HepG2 (cell line): ENCODE data around the gene SPECC1L. TPM values are rescaled to one million over a fixed set of nuclear protein-coding genes. Genes with fewer than 3 reads are reported as not detected.

ENCODE experiments used
- ATAC-seq: fragments of 200-7000 bp; cut with Tn5 transposase; 3 replicates; pipeline ENCODE4 v1.9.1; 2020; ENCODE audit warnings: mild to moderate bottlenecking, moderate library complexity
- BruUV-seq: library from RNA; stranded (reverse); fragments of 400-500 nt; replicated peaks from 2 replicates; lab custom pipeline; 2021; lab: Mats Ljungman, UMichigan
- CTCF ChIA-PET: fragments of 300-600 bp; formaldehyde crosslinking; extraction: SDS; loops from one replicate; lab custom pipeline; 2021; ENCODE audit warnings: low total read pairs, inconsistent platforms, low intra/inter-chr PET ratio; lab: Yijun Ruan, JAX
- POLR2A ChIA-PET: fragments of 350-600 bp; sonication (Branson Sonifier 250); formaldehyde crosslinking; loops from one replicate; lab custom pipeline; 2020; ENCODE audit warnings: antibody characterized with exemption, inconsistent platforms; lab: Yijun Ruan, JAX
- DNase-seq: peaks from one replicate; pipeline ENCODE4 v3.0.0-alpha.2; 2015; ENCODE audit warnings: low spot score
- FAIRE-seq: peaks from 3 replicates; lab custom pipeline; 2011; peaks lifted over from hg19 to GRCh38; lab: Jason Lieb, UNC
- H2AFZ ChIP-seq: one replicate; pipeline ENCODE4 v1.6.1; 2011; ENCODE audit warnings: low read length, inconsistent platforms
- H3K27ac ChIP-seq: fragments of 300-600 bp; 3 replicates; pipeline ENCODE4 v1.8.0; 2011; ENCODE audit warnings: mixed run types, mild to moderate bottlenecking, mixed read lengths, low read length, inconsistent platforms; ENCODE audit not compliant: insufficient read depth; ENCODE audit errors: extremely low read length
- H3K27me3 ChIP-seq, 2 experiments: fragments of 200-600 bp in 1 of 2; 2 replicates in 1 of 2; 3 replicates in 1 of 2; pipeline versions ENCODE4 v1.6.0 to v1.8.0; 2011; ENCODE audit warnings: low read length in 2 of 2, mild to moderate bottlenecking in 2 of 2, moderate library complexity in 2 of 2, inconsistent platforms in 1 of 2; ENCODE audit not compliant: insufficient read depth in 2 of 2, control insufficient read depth in 1 of 2
- H3K36me3 ChIP-seq, 2 experiments: fragments of 200-600 bp in 1 of 2; replicated peaks in 1 of 2; 2 replicates in 1 of 2; 3 replicates in 1 of 2; pipeline versions ENCODE4 v1.5.1 to v1.8.0; 2011; ENCODE audit warnings: low read length in 2 of 2, inconsistent platforms in 1 of 2; ENCODE audit not compliant: insufficient read depth in 2 of 2, control insufficient read depth in 1 of 2
- H3K4me1 ChIP-seq: 2 replicates; pipeline ENCODE4 v1.5.1; 2012; ENCODE audit warnings: low read length, inconsistent platforms; ENCODE audit not compliant: insufficient read depth
- H3K4me2 ChIP-seq: 2 replicates; pipeline ENCODE4 v1.6.0; 2011; ENCODE audit warnings: low read depth, low read length, inconsistent platforms
- H3K4me3 ChIP-seq, 3 experiments: fragments of 200-600 bp in 1 of 3; sonication (generic), shearing (Covaris generic) in 1 of 3; replicated peaks in 1 of 3; 2 replicates each; pipeline ENCODE4 v1.5.1; 2011 to 2016; ENCODE audit warnings: low read length in 3 of 3, inconsistent platforms in 2 of 3, low read depth in 2 of 3, mild to moderate bottlenecking in 2 of 3, control low read depth in 1 of 3, mixed read lengths in 1 of 3; ENCODE audit not compliant: insufficient read depth in 1 of 3
- H3K79me2 ChIP-seq: one replicate; pipeline ENCODE4 v1.6.1; 2011; ENCODE audit warnings: low read length, inconsistent platforms; ENCODE audit not compliant: insufficient read depth
- H3K9ac ChIP-seq: 2 replicates; pipeline ENCODE4 v1.6.0; 2011; ENCODE audit warnings: mild to moderate bottlenecking, low read depth, low read length, inconsistent platforms; ENCODE audit not compliant: insufficient read depth
- H3K9me3 ChIP-seq: 2 replicates; pipeline ENCODE4 v1.5.1; 2012; ENCODE audit warnings: mild to moderate bottlenecking, low read length
- H4K20me1 ChIP-seq: 2 replicates; pipeline ENCODE4 v1.6.0; 2011; ENCODE audit warnings: inconsistent platforms, mild to moderate bottlenecking, low read length, moderate library complexity; ENCODE audit not compliant: insufficient read depth
- CBFB ChIP-seq: sonication (generic); formaldehyde crosslinking; IDR thresholded peaks from 2 replicates; pipeline ENCODE4 v1.4.0; 2020; ENCODE audit warnings: missing genetic modification reagents
- FOXK1 ChIP-seq: sonication (generic); formaldehyde crosslinking; IDR thresholded peaks from 2 replicates; pipeline ENCODE4 v1.4.0; 2020; ENCODE audit warnings: low read depth, missing genetic modification reagents, borderline replicate concordance
- HIVEP1 ChIP-seq: sonication (generic); formaldehyde crosslinking; IDR thresholded peaks from 2 replicates; pipeline ENCODE4 v1.4.0; 2020; ENCODE audit warnings: mild to moderate bottlenecking, missing genetic modification reagents
- JDP2 ChIP-seq: sonication (generic); formaldehyde crosslinking; IDR thresholded peaks from 2 replicates; pipeline ENCODE4 v1.8.1; 2022; ENCODE audit warnings: missing genetic modification reagents, borderline replicate concordance
- KDM3A ChIP-seq: IDR thresholded peaks from 2 replicates; pipeline ENCODE4 v1.6.1; 2018; ENCODE audit warnings: low read depth, missing compliant biosample characterization
- KMT2B ChIP-seq: IDR thresholded peaks from 2 replicates; pipeline ENCODE4 v1.6.1; 2016; ENCODE audit warnings: missing genetic modification reagents, missing compliant biosample characterization
- NCOA1 ChIP-seq: sonication (generic); formaldehyde crosslinking; IDR thresholded peaks from 2 replicates; pipeline ENCODE4 v1.9.0; 2021; ENCODE audit warnings: missing genetic modification reagents
- NFKB2 ChIP-seq: sonication (generic); formaldehyde crosslinking; IDR thresholded peaks from 2 replicates; pipeline ENCODE4 v1.4.0; 2020; ENCODE audit warnings: missing genetic modification reagents, borderline replicate concordance
- NR2F6 ChIP-seq, 2 experiments: IDR thresholded peaks; 2 replicates each; pipeline ENCODE4 v1.6.1; 2016; ENCODE audit warnings: antibody characterized with exemption in 1 of 2, mild to moderate bottlenecking in 1 of 2
- PCBP2 ChIP-seq: fragments of 200-400 bp; formaldehyde crosslinking; optimal IDR thresholded peaks from 2 replicates; pipeline ENCODE3; 2018; ENCODE audit warnings: low read length, low read depth; ENCODE audit not compliant: poor library complexity, severe bottlenecking
- SAFB2 ChIP-seq: sonication (generic); formaldehyde crosslinking; IDR thresholded peaks from 2 replicates; pipeline ENCODE4 v1.5.1; 2020; ENCODE audit warnings: missing genetic modification reagents, low read depth, mild to moderate bottlenecking, borderline replicate concordance
- SIN3A ChIP-seq: IDR thresholded peaks from 2 replicates; pipeline ENCODE4 v1.6.1; 2011; ENCODE audit warnings: low read depth, mild to moderate bottlenecking, control low read depth, low read length, borderline replicate concordance
- SIN3B ChIP-seq: fragments of 150-350 bp; IDR thresholded peaks from 2 replicates; pipeline ENCODE4 v1.6.1; 2014; ENCODE audit warnings: low read length
- SIX4 ChIP-seq: sonication (generic); formaldehyde crosslinking; IDR thresholded peaks from 2 replicates; pipeline ENCODE4 v1.4.0; 2020; ENCODE audit warnings: missing genetic modification reagents
- TARDBP ChIP-seq: sonication (generic); formaldehyde crosslinking; IDR thresholded peaks from 2 replicates; pipeline ENCODE4 v1.8.0; 2022; ENCODE audit warnings: mild to moderate bottlenecking, missing genetic modification reagents
- ZBTB7A ChIP-seq: sonication (generic); formaldehyde crosslinking; IDR thresholded peaks from 2 replicates; pipeline ENCODE4 v1.8.0; 2022; ENCODE audit warnings: mild to moderate bottlenecking, missing genetic modification reagents
- ZKSCAN5 ChIP-seq: sonication (generic); formaldehyde crosslinking; IDR thresholded peaks from 2 replicates; pipeline ENCODE4 v1.5.1; 2020; ENCODE audit warnings: mild to moderate bottlenecking, missing genetic modification reagents
- ZMYM4 ChIP-seq: sonication (generic); formaldehyde crosslinking; IDR thresholded peaks from 2 replicates; pipeline ENCODE4 v1.8.1; 2023; ENCODE audit warnings: mild to moderate bottlenecking, missing genetic modification reagents
- ZNF354B ChIP-seq: sonication (generic); formaldehyde crosslinking; IDR thresholded peaks from 2 replicates; pipeline ENCODE4 v1.8.0; 2022; ENCODE audit warnings: mild to moderate bottlenecking, missing genetic modification reagents
- ZNF773 ChIP-seq: sonication (generic); formaldehyde crosslinking; IDR thresholded peaks from 2 replicates; pipeline ENCODE4 v1.4.0; 2020; ENCODE audit warnings: missing genetic modification reagents, borderline replicate concordance
- ZSCAN25 ChIP-seq: sonication (generic); formaldehyde crosslinking; IDR thresholded peaks from 2 replicates; pipeline ENCODE4 v1.8.0; 2022; ENCODE audit warnings: mild to moderate bottlenecking, missing genetic modification reagents
- WGBS: methylation state at CpG from one replicate; pipeline ENCODE4 v1.1.6; 2017; ENCODE audit warnings: low lambda C conversion rate; 5-methylcytosine and 5-hydroxymethylcytosine counted together
- in situ Hi-C: cut with HindIII; loops from 2 replicates; pipeline ENCODE4 v1.10.0; 2017; ENCODE audit warnings: low pct_unique_long_range_greater_than_20kb; ENCODE audit not compliant: extremely low pct_ligation_motif_present
- intact Hi-C: fragments of 100-400 bp; cut with micrococcal nuclease; formaldehyde crosslinking; loops from one replicate; pipeline ENCODE4 v1.10.0; 2022; ENCODE audit not compliant: unreplicated experiment
- polyA plus RNA-seq, 8 experiments: library from polyadenylated mRNA; depleted of rRNA in 3 of 8; stranded (reverse) in 7 of 8; unstranded in 1 of 8; fragments of >200 nt; fragmentation: Illumina TruSeq in 4 of 8; extraction: Trizol in 4 of 8; gene quantifications; 2 replicates each; pipeline versions ENCODE4 v1.2.1 to v1.2.3, GENCODE V29; 2011 to 2016; ENCODE audit warnings: low read depth in 4 of 8, missing spikeins in 1 of 8, mixed read lengths in 1 of 8; ENCODE audit not compliant: insufficient read depth in 1 of 8
- total RNA-seq, 5 experiments: library from RNA; depleted of rRNA; stranded (reverse); fragments of >200 nt; fragmentation: Illumina TruSeq; extraction: Trizol; gene quantifications; 2 replicates each; pipeline ENCODE4 v1.2.3, GENCODE V29; 2016; ENCODE audit warnings: low read depth in 1 of 5
- TF ChIP-seq, protein P1 (sequence below): IDR thresholded peaks from 2 replicates; pipeline ENCODE4 v1.6.1; 2016; ENCODE audit warnings: mild to moderate bottlenecking, missing biosample characterization, missing genetic modification reagents
- TF ChIP-seq, protein P2 (sequence below): sonication (generic); formaldehyde crosslinking; IDR thresholded peaks from 2 replicates; pipeline ENCODE4 v1.5.1; 2020; ENCODE audit warnings: mild to moderate bottlenecking, moderate library complexity, missing genetic modification reagents

SPECC1L gene
- total and polyA plus RNA-seq, 2 of the 13 experiments (the other 11 are each of a cell fraction or from before 2014, with no cell fraction given), result 14.1 to 30.3 TPM

DNA sequence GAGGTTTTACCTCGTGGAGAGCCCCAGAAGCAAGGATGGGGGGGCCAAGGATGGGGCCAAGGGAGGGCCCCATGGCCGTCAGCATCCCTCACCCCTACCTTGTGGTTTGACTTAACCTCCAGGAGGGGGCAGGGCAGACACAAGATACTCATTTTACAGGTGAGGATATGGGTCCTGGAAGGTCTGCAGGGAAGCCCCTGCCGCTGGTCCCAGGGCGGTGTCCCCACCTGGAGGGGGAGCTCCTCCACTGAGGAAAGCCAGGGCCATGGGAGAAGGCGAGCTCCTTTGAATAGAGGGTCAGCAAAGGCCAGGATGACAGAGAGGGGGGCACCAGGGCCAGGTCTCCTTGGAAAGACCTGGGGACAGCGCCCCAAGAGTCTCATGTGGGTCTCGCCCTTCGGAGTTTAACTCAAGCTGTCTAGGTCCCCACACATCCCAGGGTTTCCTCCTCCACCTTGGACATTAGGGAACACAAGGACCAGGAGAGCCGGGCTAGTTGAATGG, 150.8 kb downstream of the SPECC1L start:
- peaks cover 0 to 4% of the 10 kb centered on the region in 2 experiments; a peak in 2 of 5 replicates for H3K27me3 ChIP-seq
- WGBS, result 36% methylated on average over 9 of the region's 9 CpGs
- H3K9me3 ChIP-seq, result no peaks in the 10 kb centered on the region
- no peak overlapping the region for H3K27ac ChIP-seq
- H3K4me3 ChIP-seq, result peak overlapping the region in 1 of 3 experiments; percentile 61; a peak in 1 of 6 replicates
- FAIRE-seq, result peak; percentile 28
- peak; percentile 42 for ATAC-seq
- peaks cover 42% of the 10 kb centered on the region for H3K4me1 ChIP-seq
- in situ Hi-C loops, result loop anchor here (5.0 kb wide), 1 partner anchor 101 kb away; no protein-coding TSS in a partner anchor
- no peak overlapping the region for H2AFZ ChIP-seq
- peak; percentile 73 for DNase-seq
- no peaks in the 10 kb centered on the region for H3K79me2 ChIP-seq
- intact Hi-C loops, result loop anchor here (1.0 to 5.0 kb wide), 2 partner anchors 81 to 104 kb away; no protein-coding TSS in a partner anchor
- CTCF ChIA-PET, result interaction anchor here (1.6 to 5.7 kb wide), 2 partner anchors 100 to 104 kb away, joined by 7 to 59 read pairs; no protein-coding TSS in a partner anchor
- H3K9ac ChIP-seq, result no peak overlapping the region
- BruUV-seq, result no TSS peak
- no peaks in the 10 kb centered on the region for H4K20me1 ChIP-seq
- H3K36me3 ChIP-seq, result peaks cover 0 to 1% of the 10 kb centered on the region in 2 experiments; a peak in 2 of 5 replicates
- POLR2A ChIA-PET, result interaction anchor here (0.7 to 4.2 kb wide), 5 partner anchors 76 to 101 kb away, joined by 3 to 24 read pairs (median 3); no protein-coding TSS in a partner anchor
- H3K4me2 ChIP-seq, result peak overlapping the region; percentile 71
- TF ChIP-seq JDP2 (CRISPR knock-in tag) (no peak), ZNF773 (CRISPR knock-in tag) (no peak), HIVEP1 (CRISPR knock-in tag) (0 out of 2 replicates have a peak, but pooled peaks have one; percentile 1), ZNF354B (CRISPR knock-in tag) (no peak), NCOA1 (0 out of 2 replicates have a peak, but pooled peaks have one; percentile 55), KMT2B (CRISPR knock-in tag) (no peak), CBFB (CRISPR knock-in tag) (0 out of 2 replicates have a peak, but pooled peaks have one; percentile 25), ZMYM4 (CRISPR knock-in tag) (0 out of 2 replicates have a peak, but pooled peaks have one; percentile 2), NFKB2 (peak; percentile 45; the same call in 1 of the 2 replicates), SAFB2 (CRISPR knock-in tag) (no peak), NR2F6 (IDR thresholded peaks at IDR 0.05) (no peak), NR2F6 (CRISPR knock-in tag; IDR thresholded peaks at IDR 0.05) (0 out of 2 replicates have a peak, but pooled peaks have one; percentile 4), ZBTB7A (CRISPR knock-in tag) (0 out of 2 replicates have a peak, but pooled peaks have one; percentile 38), ZSCAN25 (CRISPR knock-in tag) (peak; percentile 99), SIN3A (no peak), SIX4 (CRISPR knock-in tag) (0 out of 2 replicates have a peak, but pooled peaks have one; percentile 8), FOXK1 (CRISPR knock-in tag) (no peak), ZKSCAN5 (CRISPR knock-in tag) (no peak), TARDBP (peak; percentile 46; the same call in 1 of the 2 replicates), SIN3B (no peak), PCBP2 (no peak), KDM3A (no peak)
- TF ChIP-seq, protein P1, sequence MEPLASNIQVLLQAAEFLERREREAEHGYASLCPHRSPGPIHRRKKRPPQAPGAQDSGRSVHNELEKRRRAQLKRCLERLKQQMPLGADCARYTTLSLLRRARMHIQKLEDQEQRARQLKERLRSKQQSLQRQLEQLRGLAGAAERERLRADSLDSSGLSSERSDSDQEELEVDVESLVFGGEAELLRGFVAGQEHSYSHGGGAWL, result no peak
- TF ChIP-seq, protein P2, sequence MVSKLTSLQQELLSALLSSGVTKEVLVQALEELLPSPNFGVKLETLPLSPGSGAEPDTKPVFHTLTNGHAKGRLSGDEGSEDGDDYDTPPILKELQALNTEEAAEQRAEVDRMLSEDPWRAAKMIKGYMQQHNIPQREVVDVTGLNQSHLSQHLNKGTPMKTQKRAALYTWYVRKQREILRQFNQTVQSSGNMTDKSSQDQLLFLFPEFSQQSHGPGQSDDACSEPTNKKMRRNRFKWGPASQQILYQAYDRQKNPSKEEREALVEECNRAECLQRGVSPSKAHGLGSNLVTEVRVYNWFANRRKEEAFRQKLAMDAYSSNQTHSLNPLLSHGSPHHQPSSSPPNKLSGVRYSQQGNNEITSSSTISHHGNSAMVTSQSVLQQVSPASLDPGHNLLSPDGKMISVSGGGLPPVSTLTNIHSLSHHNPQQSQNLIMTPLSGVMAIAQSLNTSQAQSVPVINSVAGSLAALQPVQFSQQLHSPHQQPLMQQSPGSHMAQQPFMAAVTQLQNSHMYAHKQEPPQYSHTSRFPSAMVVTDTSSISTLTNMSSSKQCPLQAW (CRISPR knock-in tag), result 0 out of 2 replicates have a peak, but pooled peaks have one; percentile 29
